GM08714 (cell line): Measurements from ENCODE around the gene IDH3G.
"Not testable (repeated sequence)": the region's sequence is repeated elsewhere in the genome, so short reads cannot be mapped to it uniquely, and the experiment has no call there.

Experiments used
- H3K4me3 ChIP-seq: fragments of 200-500 bp; sonication (Bioruptor generic); 2 replicates; pipeline ENCODE4 v1.5.1; 2014; ENCODE audit warnings: mild to moderate bottlenecking, low read length, inconsistent platforms
- ZNF274 ChIP-seq: IDR thresholded peaks from 2 replicates; pipeline ENCODE4 v1.6.1; 2012; ENCODE audit warnings: mild to moderate bottlenecking, low read depth, low read length

Gene IDH3G

DNA sequence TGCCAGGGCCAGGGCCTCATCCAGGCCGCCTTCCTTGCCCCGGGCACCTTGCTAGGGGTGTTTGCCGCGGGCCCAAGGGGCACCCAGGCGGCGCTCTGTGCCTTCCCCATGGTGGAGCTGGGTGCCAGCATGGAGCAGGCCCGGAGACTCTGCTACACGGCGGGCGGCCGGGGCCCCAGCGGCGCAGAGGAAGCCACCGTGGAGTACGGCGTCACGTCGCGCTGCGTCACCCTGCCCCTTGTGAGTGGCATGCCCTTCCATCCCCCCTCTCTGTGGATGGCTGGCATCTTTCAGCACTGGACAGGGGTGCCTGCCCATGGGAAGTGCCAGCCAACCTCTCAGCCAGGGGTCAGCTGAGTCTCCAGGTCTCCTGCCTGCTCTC, 26.5 kb downstream of the IDH3G start:
- no peak for TF ChIP-seq ZNF274
- no peak overlapping the region for H3K4me3 ChIP-seq

DNA sequence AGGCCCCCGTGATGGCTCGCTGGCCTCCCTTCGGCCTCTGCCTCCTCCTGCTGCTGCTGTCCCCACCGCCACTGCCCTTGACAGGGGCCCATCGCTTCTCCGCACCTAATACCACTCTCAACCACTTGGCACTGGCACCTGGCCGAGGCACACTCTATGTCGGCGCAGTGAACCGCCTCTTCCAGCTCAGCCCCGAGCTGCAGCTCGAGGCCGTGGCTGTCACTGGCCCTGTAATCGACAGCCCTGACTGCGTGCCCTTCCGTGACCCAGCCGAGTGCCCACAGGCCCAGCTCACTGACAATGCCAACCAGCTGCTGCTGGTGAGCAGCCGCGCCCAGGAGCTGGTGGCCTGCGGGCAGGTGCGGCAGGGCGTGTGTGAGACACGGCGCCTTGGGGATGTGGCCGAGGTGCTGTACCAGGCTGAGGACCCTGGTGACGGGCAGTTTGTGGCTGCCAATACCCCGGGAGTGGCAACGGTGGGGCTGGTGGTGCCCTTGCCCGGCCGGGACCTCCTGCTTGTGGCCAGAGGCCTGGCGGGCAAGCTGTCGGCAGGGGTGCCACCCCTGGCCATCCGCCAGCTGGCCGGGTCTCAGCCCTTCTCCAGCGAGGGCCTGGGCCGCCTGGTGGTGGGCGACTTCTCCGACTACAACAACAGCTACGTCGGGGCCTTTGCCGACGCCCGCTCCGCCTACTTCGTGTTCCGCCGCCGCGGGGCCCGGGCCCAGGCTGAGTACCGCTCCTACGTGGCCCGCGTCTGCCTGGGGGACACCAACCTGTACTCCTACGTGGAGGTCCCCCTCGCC, 27.1 kb downstream of the IDH3G start:
- no peak for TF ChIP-seq ZNF274
- H3K4me3 ChIP-seq = no peak overlapping the region

DNA sequence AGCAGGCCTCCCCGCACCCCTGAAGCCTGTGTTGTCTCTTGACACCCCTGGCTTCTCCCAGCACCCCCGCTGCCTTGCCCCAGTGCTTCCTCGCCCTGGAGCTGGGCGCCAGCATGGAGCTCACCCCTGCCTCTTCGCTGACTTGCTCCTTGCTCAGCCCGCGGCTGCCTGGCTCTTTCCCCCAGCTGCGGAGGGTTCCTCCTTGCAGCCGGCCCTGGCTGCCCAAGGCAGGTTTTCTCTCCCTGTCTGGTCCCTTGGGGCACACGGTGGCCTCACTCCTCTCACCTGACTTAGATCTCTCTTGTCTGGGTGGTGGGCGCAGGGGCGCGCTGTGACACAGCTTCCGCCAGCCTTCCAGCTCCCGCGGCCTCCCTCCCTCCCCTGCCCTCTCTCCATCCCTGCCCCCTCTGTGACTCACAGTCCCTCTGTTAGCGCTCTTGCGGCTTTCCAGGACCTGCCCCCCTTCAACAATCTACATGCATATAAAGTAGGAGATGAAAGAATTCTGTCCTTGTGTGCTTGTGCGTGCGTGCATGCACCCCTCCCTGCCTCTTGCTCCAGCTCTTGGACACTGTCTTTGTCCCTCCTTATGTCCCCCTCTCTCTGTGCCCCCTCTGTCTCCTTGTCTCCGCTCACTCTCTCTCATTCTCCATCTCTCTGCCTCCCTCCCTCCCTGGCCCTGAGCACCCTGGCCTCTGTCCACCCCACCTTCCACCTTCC, 27.9 kb downstream of the IDH3G start:
- TF ChIP-seq ZNF274 = no peak
- H3K4me3 ChIP-seq = no peak overlapping the region

DNA sequence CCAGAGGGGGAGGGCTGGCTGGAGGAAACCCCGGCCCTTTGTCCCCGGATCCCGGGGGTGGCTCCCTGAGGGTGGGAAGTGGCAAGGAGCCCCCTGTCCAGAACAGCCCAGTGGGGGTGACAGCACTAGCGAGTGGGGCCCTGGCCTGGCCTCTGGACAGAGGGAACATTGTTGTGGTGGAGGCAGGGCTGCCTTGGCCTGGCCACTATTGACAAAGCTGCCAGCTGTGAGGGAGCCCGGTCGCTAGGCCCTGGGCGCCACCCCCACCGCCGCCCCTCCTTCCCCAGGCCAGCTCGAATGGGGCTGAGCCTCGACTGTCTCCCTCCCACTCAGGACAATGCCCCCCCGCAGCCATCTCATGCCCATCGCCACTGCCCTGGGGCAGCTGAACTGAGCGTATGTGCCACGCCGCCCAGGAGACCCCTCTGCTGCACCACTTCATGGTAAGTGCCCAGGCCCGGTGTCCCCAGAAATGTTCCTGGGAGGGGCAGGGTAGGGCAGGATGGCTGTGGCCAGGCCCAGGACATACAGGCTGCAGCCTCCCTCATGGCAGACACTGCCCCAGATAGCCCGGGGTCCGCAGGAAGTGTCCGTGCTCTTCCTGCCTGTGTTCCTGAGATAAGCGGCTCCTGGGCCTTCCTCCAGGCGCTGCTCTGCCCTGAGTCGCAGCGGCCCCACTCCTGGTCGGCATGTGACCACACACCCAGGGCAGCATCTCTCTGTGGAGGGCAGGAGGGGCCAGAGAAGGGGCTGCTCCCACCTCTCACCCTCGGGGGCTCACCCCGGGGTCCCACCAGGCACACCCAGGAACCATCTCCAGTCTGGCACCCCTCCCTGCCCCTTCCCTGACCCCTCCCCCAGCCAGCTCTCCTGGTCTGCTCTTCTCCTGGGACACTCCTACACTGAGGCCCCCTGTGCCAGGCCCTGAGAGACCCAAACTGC, 28.8 kb downstream of the IDH3G start:
- H3K4me3 ChIP-seq = no peak overlapping the region
- no peak for TF ChIP-seq ZNF274

DNA sequence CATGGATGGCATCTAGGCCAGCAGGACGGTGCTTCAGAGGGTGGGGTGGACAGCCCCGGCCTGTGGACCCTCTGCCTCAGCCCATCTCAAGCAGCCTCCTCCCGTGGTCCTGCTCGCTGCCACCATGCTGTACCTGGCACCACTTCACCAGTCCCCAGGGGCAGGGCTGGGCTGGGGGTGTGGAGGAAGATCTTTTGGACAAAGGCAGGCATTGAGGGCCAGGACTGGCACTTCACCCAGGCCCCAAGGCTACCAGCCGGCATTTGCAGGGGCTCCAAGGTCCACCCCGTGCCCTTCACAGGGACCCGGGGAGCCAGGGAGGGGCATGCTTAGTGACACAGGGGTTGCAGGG, 29.4 kb downstream of the IDH3G start:
- no peak for TF ChIP-seq ZNF274

DNA sequence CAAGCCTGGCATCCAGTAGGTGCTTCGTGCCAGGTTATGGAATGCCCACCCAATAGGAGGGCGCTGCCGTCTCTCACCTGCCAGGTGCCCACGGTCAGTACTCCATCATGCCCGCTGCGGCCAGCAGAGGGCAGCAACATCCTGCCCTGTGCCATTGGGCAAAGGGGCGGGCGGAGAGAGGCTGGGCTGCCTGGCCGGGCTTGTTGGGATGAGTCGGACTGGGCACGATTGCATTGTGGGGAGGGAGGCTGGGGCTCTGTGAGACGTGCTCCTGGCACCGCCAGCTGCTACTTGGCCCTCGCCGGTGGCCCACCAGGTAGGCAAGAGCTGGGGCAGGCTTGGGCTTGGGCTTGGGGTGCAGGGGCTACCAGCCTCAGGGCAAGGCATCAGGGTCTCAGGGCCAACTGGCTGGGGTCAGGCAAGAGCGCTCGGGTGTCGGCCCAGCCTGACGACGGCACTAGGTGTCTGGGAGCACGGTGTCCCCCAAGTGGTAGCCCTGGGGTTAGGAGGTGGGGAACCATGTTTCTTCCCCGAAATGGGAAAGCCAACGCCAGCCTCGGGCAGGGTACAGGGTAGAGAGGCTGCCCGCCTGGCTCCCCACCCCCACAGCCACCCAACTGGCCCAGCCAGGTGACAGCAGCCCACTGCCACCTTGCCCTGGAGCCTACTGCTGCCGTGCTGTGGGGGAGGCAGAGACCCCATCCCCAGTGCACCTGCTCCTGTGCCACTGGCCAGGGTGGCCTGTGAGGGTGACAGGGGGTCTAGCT, 30.0 kb downstream of the IDH3G start, which contains the start of gene PLXNB3:
Gene PLXNB3, plus strand, starts transcription at position 261 of the 767 bp plus-strand sequence. CDS start 1,287 bp downstream, outside the sequence.
- no peak within 1 kb of the TSS for H3K4me3 ChIP-seq
- no peak for TF ChIP-seq ZNF274

More for the DNA sequence above, 29.4 kb downstream of the IDH3G start:
- no peak overlapping the region for H3K4me3 ChIP-seq

DNA sequence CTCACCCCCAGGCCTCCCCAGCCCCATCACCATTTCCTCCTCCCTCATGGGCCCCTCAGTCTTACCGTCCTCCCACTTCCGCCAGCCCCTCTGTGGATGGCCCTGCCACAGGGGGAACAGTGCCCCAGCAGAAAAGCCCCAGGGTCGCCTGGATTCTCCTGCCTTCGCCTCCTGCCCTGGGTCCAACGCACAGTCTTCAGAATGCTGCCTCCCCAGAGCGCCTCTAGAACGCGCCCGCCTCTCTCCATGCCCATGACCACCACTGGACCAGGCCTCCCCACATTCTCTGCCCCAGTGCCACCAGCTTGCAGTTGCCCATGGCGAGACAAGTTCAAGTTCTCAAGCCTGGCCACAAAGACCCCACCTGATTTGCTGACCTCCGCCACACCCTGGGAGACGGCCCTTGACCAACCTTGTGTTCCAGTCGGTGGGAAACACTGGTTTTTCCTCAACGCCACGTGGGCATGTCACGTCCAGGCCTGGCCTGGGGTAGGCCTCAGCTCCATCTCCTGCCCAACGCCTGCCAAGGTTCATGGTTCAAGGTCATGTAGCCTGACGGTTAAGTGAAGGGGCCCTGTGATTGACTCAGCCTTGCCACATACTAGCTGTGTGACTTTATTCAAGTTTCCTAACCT, 30.8 kb downstream of the IDH3G start:
- no peak for TF ChIP-seq ZNF274
- H3K4me3 ChIP-seq = no peak overlapping the region

DNA sequence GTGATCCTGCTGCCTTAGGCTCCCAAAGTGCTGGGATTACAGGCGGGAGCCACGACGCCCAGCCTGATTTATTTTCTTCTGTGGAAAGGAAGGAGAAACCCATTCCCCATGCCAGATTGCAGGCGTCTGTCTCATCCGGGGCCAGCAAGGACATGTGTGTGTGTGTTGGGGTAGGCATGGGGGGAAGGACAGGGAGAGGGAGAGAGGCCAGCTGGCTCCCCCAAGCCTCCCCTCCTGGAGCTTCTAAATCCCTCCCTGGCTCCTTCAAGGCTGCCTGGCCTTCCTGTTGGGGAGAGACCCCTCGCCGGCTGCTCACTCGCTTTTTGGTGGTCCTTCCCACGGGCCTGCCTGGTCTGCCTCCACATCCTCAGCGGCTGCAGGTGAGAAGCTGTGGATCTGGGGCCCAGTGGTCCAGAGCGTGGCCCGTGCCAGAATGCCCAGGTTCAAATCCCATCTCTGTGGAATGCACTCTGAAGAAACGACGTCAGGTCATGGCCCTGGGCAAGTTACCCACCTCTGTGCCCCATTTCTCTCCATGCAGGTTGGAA, 31.5 kb downstream of the IDH3G start:
- TF ChIP-seq ZNF274 = no peak

DNA sequence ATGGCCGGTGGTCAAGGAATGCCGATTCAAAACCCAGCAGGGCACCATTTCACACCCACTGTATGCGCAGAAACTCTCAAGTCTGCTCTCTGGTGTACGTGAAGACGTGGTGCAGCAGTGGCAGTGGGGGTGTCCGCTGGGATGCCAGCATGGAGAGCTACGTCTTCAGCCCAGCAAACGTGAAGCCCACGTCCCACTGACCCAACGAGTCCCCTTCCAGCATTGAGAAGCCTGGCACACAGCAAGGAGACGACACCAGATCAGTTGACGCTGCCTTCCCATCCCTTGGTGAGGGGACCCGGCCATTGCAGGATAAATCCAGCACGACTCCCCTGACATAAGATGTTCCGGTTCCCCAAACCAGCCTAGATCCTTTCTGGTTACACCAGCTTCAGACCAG, 32.3 kb downstream of the IDH3G start:
- H3K4me3 ChIP-seq = no peak overlapping the region
- no peak for TF ChIP-seq ZNF274

More for the DNA sequence above, 31.5 kb downstream of the IDH3G start:
- no peak overlapping the region for H3K4me3 ChIP-seq

DNA sequence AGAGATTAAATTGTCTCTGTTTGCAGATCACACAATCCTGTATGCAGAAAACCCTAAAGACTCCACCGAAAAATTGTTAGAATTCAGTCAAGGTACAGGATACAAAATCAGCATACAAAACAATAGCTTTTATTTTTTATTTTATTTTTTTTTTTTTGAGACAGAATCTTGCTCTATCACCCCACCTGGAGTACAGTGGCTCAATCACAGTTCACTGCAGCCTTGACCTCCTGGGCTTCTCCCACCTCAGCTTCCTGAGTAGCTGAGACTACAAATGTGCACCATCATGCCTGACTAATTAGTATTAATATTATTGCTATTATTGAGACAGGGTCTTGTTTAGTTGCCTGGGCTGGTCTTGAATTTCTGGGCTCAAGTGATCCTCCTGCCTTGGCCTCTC, 39.0 kb downstream of the IDH3G start:
- no peak overlapping the region for H3K4me3 ChIP-seq
- TF ChIP-seq ZNF274 = no peak

DNA sequence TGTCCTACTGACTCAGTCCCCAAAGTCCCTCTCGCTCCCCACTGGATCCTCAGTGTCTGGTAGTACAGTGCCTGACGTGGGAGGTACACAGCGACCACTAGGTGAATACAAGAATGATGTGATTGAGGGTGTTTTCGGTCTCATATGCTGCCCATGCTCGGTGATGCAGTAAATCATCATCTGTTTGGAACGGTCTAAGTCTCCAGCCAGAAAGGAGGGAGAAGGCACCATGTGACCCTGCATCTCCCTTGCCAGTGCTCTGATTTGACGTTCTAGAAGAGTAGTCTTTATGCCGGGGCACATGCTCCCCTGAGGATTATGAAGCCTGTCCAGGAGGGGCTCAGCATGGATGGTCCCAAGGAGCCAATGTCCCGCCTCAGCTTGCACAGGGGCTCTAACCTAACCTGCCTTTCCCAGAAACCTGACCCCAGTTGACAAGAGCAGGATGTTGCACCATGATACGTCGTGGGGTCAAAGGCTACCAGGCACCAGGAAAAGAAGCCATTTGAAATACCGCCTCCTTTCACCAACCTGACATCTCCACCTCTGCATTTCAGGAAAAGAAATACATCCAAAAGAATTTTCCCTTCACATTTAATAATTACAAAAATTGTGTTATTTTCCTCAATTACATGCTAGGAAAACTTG, 43.9 kb downstream of the IDH3G start:
- TF ChIP-seq ZNF274 = no peak
- H3K4me3 ChIP-seq = no peak overlapping the region

DNA sequence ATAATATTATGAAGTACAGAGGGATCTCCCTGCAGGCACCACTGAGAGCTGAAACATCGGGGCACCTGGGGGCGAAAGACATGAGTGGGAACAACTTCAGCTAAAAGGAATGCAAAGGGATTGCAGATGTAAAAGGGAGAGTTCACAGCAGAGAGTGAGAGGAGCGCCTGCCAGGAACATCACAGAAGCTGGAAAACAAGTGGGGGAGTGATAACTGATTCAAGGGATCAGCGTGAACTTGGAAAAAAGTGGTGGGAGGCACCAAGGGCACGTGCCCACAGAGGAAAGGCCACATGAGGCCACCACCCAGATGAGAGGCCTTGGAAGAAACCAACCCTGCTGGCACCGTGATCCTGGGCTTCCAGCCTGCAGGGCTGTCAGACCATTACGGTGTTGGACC, 45.2 kb downstream of the IDH3G start:
- H3K4me3 ChIP-seq = not testable (repeated sequence)

DNA sequence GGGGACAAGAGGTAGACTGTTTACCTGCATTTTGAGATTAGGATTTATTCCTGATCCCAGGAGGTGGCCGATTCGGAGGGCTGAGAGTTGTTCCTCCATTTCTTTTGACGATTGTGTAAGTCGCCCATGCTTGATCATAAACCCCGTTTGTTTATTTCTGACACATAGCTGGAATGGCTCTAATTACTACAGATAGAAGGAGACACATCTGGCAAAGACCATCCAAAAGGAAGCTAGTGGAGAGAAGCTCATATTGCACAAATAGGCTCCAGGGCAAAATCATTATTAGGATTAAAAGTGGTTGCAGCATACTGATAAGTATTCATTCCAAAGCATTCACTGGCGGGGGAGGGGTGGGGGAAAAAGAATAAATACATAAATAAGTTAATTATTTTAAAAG, 47.2 kb downstream of the IDH3G start:
- not testable (repeated sequence) for H3K4me3 ChIP-seq
